Measurements from ENCODE around the gene RGN. TPM values are rescaled to one million over a fixed set of nuclear protein-coding genes. Genes with fewer than 3 reads are reported as not detected.
"Not testable (repeated sequence)": the region's sequence is repeated elsewhere in the genome, so short reads cannot be mapped to it uniquely, and the experiment has no call there.

Gene RGN
- total RNA-seq, 1 donor from 2014 or later, result 7.6 TPM

DNA sequence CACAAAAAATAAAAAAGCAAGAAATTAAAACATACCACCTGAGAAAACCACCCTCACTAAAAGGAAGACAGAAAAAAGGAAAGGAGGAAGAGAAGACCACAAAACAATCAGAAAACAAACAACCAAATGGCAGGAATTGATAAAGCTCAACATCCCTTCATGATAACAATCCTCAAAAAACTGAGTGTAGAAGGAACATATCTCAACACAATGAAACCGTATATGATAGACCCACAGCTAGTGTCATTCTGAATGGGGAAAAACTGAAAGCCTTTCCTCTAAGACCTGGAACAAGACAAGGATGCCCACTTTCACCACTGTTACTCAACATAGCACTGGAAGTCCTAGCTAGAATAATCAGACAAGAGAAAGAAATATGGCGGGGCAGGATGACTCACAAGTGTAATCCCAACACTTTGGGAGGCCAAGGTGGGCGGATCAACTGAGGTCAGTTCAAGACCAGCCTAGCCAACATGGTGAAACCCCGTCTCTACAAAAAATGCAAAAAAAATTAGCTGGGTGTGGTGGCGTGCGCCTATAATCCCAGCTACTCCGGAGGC is 38.4 kb downstream of the RGN start:
- DNase-seq (ENCODE audit: low spot score), result not testable (repeated sequence)

- DNase-seq (ENCODE audit: low spot score), result not testable (repeated sequence)
Measured at GRCh38 chrX:47124466-47124865, 46.2 kb downstream of the RGN start.

- DNase-seq (ENCODE audit: low spot score), result peak; percentile 95
Measured at GRCh38 chrX:47129157-47129898, 51.1 kb downstream of the RGN start.

DNA sequence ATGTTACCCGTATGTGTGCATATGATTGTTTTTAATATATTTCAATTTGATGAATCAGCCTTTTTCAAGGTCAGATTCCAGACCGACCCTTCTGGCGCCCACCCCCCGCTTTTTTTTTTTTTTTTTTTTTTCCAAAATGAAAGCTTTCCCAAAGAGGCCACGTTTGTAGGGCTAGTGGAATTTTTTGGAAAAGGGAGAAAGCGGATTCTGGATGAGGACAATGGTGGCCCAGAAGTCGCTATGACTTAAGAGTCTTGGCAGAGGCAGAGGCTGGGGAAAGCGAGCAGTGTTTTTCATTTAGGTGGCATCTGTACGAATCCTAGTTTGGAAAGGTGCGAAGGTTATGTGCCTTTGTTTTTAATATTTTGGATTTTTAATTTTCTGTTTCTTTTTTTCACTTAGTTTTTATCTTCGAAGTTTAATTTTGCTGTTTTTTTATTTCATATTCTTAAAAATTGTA is 51.7 kb downstream of the RGN start:
- no peak for DNase-seq (ENCODE audit: low spot score)

DNA sequence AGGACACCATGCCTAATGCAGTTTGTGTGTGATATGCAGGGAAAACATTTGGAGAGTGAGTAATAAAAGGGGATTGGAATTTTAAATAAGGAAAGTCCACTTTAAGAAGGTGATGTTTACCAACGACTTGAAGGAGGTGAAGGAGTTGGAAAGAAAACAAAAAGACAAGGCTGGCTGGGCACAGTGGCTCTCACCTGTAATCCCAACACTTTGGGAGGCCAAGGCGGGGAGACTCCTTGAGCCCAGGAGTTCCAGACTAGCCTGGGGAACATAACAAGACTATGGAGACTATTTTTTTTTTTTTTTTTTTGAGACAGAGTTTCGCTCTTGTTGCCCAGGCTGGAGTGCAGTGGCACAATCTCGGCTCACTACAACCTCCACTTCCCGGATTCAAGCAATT is 55.2 kb downstream of the RGN start:
- no peak for DNase-seq (ENCODE audit: low spot score)

DNA sequence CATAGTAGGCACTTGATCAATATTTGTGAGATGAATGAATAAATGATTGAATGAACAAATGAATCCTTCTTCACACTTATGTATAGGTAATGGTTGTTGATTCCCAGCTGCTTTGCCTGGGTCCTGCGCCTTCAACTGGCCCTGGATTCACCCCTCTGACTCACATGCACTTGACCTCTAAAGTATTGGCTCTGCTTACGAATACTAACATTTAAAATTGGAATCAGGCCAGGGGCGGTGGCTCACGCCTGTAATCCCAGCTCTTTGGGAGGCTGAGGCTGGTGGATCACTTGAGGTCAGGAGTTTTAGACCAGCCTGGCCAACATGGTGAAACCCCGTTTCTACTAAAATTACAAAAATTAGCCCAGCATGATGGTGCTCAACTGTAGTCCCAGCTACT is 57.4 kb downstream of the RGN start:
- peak; percentile 27 for DNase-seq (ENCODE audit: low spot score)

DNA sequence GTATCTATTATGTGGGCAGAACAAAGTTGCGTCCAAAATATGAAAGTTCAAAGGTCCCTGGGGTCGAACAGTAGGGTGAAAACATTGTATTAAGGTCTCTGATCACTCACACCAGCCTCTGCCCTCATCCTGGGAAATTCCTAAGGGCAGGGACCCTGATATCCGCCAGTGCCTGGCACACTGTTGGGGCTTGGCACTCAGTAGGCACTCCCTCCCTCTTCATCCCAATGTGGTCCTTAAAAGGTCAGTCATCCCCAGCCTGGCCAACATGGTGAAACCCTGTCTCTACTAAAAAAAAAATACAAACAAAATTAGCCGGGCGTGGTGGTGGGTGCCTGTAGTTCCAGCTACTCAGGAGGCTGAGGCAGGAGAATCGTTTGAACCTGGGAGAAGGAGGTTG is 59.9 kb downstream of the RGN start:
- DNase-seq (ENCODE audit: low spot score), result no peak

Other genes with a start within 250 kb of the RGN start
- 13.1 TPM for gene RP2, start 241.4 kb upstream of the RGN start, total RNA-seq
- 8.4 TPM for gene JADE3, start 166.0 kb upstream of the RGN start, total RNA-seq
- 77.4 TPM for gene NDUFB11, start 66.3 kb downstream of the RGN start, total RNA-seq
- 47.6 TPM for gene RBM10, start 66.8 kb downstream of the RGN start, total RNA-seq
- 252 TPM for gene UBA1, start 115.4 kb downstream of the RGN start, total RNA-seq
- 80.9 TPM for gene CDK16, start 140.2 kb downstream of the RGN start, total RNA-seq
- gene USP11, start 154.6 kb downstream of the RGN start, total RNA-seq, result 59.0 TPM

Data from mucosa of gallbladder (tissue), 1 donor.